SK-N-DZ (cell line): ENCODE measurements around the gene PDIA5.

ENCODE experiments used
- DNase-seq: peaks from one replicate; pipeline ENCODE4 v3.0.0-alpha.2; 2015; ENCODE audit warnings: low spot score

PDIA5 gene

GRCh38 chr3:123113889-123114450 is 47.1 kb downstream of the PDIA5 start:
- no peak for DNase-seq

GRCh38 chr3:123116116-123116515 is 49.3 kb downstream of the PDIA5 start:
- DNase-seq: no peak

DNA sequence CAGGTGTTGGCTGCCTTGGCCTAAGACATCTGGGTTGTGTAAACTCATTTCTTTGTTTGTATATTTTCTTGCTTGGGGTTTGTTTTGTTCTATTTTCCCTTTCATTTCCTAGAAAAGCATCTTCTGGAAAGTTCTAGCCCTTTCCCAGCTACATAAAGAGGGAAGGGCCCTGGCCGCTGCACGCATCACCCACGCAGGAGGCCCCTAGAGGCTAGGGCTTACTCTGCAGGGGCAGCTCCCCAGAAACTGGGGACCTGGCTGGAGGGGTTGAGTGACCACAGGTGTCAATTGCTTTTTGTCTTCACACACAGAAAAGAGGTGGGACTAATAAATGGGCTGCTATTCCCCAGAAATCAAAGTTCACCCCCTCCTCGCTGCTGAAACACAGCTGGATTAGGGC is 52.6 kb downstream of the PDIA5 start:
- DNase-seq: no peak

- peak; percentile 29 for DNase-seq
Measured at GRCh38 chr3:123119802-123120201, 53.0 kb downstream of the PDIA5 start.

- DNase-seq: peak; percentile 84
Measured at GRCh38 chr3:123120573-123120972, 53.7 kb downstream of the PDIA5 start.

DNA sequence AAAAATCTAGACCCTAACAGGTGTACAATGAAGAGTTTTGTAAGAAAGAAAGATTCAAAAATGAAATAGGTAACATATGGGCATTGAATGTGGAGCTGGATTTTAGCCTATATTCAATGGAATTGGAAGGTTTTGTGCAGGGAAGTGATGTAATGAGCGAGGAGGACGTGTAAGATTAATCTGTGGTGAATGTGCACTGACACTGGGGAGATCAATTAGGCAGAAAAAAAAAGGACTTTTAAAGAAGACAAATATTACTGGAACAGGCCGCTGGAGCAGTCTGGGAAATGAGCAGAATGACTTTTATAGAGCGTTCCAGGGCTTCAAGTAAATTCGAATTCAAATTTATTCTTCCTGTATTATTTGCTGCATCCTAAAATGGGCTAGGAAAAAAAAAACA is 55.2 kb downstream of the PDIA5 start:
- no peak for DNase-seq

DNA sequence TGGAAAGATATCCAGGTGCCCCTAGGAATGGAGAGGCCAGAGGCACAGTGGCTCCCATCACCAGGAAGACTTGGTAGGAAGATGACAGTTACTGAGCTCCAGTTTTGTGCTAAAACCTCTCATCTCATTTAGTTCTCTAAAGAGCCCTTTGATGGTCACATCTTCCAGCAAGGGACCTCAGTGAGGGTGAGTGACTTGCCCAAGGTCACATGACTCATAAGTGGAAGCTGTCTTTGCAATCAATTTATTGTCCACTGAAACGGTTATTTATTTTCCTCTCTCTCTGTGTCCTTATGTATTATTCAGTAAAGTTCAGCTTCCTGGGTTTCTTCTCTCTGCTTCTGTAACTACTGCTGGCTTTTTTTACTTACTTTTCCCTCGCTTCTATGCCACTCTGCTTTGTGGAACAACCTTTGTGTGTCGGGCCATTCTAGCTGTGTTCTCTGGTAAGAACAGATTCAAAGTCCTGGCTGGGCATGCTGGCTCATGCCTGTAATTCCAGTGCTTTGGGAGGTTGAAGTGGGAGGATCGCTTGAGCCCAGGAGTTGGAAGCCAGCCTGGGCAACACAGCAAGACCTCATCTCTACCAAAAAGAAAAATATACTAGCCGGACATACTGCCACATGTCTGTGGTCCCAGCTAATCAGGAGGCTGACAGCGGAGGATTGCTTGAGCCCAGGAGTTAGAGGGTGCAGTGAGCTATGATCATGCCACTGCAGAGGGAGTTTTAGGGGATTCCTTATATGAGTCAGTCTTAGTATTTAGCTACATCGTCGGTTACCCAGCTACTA is 55.9 kb downstream of the PDIA5 start:
- no peak for DNase-seq

DNA sequence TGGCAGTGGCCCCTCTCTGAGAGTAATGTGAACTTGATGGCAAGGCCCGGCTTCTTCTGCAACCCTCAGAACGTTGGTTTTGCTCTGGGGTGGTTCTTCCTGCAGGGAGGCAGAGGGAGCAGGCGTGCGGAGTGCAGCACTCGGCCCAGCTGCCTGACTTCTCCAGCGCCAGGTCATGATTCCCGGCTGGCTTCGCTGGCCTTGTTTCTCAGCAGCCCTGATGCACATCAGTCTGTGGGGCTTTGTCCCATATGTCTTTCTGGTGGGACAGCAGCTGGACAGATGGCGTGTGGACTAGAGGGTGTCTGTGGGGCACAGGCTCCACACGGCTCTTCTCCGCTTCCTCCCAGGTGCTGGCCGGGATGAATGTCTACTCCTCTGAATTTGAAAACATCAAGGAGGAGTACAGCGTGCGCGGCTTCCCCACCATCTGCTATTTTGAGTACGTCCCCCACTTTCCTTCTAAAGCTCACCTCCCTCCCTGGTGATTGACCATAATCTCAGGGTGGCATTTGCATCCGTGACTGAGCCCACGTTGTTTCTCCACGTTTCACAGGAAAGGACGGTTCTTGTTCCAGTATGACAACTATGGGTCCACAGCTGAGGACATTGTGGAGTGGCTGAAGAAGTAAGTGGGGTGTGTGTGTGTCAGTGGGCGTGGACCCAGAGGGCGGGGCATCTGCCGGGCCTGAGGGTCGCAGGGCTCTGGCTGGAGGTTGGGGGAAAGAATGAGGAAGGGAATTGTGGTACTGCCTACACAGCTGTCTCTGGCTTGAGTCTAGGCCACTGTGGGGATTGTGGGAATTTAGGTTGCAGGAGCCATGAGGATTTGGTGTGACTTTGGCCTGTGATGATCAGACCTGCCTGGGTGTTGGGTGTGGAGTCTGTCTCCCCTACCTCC is 57.1 kb downstream of the PDIA5 start:
- DNase-seq: no peak

- DNase-seq: no peak
Measured at GRCh38 chr3:123124971-123125370, 58.1 kb downstream of the PDIA5 start.

DNA sequence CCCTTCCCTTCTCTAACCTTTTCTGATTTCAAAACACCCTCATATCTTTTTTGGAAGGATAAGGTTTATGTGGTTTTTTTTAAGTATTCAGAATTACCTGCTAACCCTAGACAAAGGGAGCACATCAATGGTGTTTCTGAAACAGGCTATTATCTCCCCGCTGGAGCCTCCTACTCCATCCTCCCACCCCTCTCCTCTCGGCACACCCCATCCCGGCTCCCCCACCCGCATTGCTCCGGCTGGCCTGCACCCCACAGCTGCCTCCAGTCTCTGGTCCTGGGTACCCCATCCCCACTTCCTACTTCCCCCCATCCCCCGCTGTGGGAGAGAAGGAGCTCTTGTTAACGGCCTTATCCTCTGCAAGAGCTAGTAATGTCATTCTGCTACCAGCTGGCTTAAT is 59.2 kb downstream of the PDIA5 start:
- DNase-seq: no peak

DNA sequence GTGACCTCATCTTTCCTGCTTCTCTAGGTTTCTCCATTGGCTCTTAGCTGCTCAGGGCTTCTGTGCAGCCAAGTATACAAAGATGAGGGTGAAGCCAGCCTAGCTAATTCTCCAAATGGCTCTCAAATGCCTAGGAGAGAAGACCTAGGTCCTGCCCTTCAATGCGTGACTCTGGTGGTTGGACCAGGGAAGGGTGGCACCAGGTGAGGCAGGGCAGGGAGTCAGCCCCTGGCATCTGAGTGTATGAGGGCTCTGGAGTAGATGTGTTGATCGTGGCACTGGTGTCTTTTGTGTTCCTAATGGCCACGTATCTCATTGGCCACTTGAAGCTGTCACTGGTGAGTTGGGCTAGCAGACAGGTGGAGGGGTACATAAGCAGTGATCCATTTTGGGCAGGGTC is 59.8 kb downstream of the PDIA5 start:
- no peak for DNase-seq

- no peak for DNase-seq
Measured at GRCh38 chr3:123129092-123129491, 62.3 kb downstream of the PDIA5 start.

- no peak for DNase-seq
Measured at GRCh38 chr3:123129532-123129931, 62.7 kb downstream of the PDIA5 start.

GRCh38 chr3:123130079-123130750 is 63.4 kb downstream of the PDIA5 start:
- no peak for DNase-seq

DNA sequence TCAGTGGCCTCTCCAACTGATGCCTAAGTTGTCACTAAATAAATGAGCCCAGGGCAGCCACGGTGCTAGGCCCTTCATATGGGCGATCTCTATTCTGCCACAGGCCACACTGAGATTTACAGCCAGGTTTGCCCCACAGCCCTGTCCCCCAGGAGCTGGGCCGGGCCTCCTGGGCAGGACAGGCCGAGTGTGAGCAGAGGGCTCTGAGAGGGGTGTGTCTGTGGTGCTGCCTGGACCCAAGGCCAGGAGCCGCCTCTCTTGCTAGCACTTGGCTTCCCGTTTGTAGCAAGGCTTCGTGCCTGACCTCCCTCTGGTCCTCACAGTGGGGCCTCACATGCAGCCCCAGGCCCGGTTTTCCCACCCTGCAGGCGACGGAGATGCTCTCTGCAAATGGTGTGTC is 67.8 kb downstream of the PDIA5 start:
- no peak for DNase-seq

DNA sequence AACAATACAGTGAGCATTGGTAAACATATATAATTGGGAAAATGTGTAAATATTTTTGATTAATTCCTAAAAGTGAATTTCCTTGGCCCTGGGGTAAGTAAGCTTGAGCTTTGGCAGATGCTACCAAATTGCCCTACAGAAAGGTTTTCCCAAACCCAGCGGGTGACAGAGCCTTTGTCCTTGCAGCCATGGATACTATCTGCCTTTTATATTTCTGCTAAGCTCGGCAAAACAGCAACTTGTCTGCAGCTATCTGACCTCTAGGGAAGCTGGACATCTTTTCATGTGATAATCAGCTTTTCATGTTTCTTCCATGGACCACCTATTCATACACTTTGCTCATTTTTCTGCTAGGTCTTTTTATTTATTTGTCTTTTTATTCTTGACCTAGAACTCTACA is 70.2 kb downstream of the PDIA5 start:
- DNase-seq: no peak

- peak; percentile 90 for DNase-seq
Measured at GRCh38 chr3:123138839-123139444, 72.1 kb downstream of the PDIA5 start.

- DNase-seq: peak; percentile 59
Measured at GRCh38 chr3:123139522-123139921, 72.7 kb downstream of the PDIA5 start.

- peak; percentile 38 for DNase-seq
Measured at GRCh38 chr3:123140550-123140949, 73.7 kb downstream of the PDIA5 start.

DNA sequence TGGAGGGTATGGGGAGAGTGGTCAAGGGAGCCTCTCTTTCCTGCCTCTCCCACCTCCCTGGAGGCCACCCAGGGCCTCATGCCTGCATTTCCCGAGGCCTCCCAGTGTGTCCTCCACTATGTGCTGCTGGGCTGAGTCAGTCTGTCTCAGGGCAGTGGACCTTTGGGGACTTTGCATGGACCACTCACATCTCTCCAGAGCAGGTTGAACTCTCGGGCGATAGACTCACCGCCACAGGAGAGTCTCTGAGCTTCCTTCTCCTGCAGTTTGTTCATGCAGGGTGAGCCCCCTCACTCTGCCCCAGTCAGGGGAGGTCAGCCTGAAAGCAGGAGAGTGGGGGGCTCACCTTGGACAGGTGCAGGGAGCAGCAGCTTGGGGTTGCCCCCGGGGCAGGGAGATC is 74.5 kb downstream of the PDIA5 start:
- DNase-seq: no peak

GRCh38 chr3:123143669-123144411 is 77.0 kb downstream of the PDIA5 start:
- DNase-seq: no peak
